SU-DHL-6 (cell line): Measurements from ENCODE around the gene GPR155.

Source experiments
- H2AFZ ChIP-seq: fragments of 200-600 bp; sonication (generic); 2 replicates; pipeline ENCODE4 v1.6.1; 2014; ENCODE audit warnings: low read depth, mild to moderate bottlenecking, moderate library complexity, mixed read lengths, antibody characterized with exemption, low read length; ENCODE audit not compliant: severe bottlenecking
- H3F3A ChIP-seq: fragments of 200-600 bp; shearing (Covaris generic); 2 replicates; pipeline ENCODE4 v1.6.0; 2016; ENCODE audit warnings: antibody characterized with exemption, mild to moderate bottlenecking; ENCODE audit not compliant: insufficient read depth
- H3K27ac ChIP-seq: fragments of 200-600 bp; sonication (generic); 2 replicates; pipeline ENCODE4 v1.5.1; 2016; ENCODE audit warnings: low read depth, mild to moderate bottlenecking, low read length, moderate library complexity, mixed read lengths
- H3K27me3 ChIP-seq: fragments of 200-600 bp; sonication (generic), shearing (Covaris generic); 2 replicates; pipeline ENCODE4 v1.6.0; 2014; ENCODE audit warnings: mild to moderate bottlenecking, low read length
- H3K36me3 ChIP-seq: fragments of 200-600 bp; sonication (generic); 2 replicates; pipeline ENCODE4 v1.6.1; 2014; ENCODE audit warnings: mild to moderate bottlenecking, low read length, mixed read lengths
- H3K4me2 ChIP-seq: fragments of 300-600, 200-600 bp; shearing (Covaris generic), sonication (generic); 2 replicates; pipeline ENCODE4 v1.6.0; 2014; ENCODE audit warnings: low read length, low read depth, mild to moderate bottlenecking; ENCODE audit not compliant: poor library complexity, severe bottlenecking
- H3K4me3 ChIP-seq: fragments of 200-600 bp; sonication (generic); 2 replicates; pipeline ENCODE4 v1.5.1; 2014; ENCODE audit warnings: antibody characterized with exemption, low read length, mild to moderate bottlenecking, mixed read lengths; ENCODE audit not compliant: insufficient read depth, poor library complexity, severe bottlenecking
- H3K79me2 ChIP-seq: fragments of 200-600 bp; sonication (generic); 2 replicates; pipeline ENCODE4 v1.6.1; 2014; ENCODE audit warnings: mild to moderate bottlenecking, low read length, moderate library complexity; ENCODE audit not compliant: insufficient read depth
- H3K9ac ChIP-seq: fragments of 200-600 bp; sonication (generic); 2 replicates; pipeline ENCODE4 v1.7.0; 2014; ENCODE audit warnings: mild to moderate bottlenecking, low read length
- H3K9me2 ChIP-seq: fragments of 200-600 bp; sonication (generic); replicated peaks from 2 replicates; pipeline ENCODE4 v1.6.1; 2014; ENCODE audit warnings: low read length; ENCODE audit not compliant: insufficient read depth
- H3K9me3 ChIP-seq: fragments of 200-600 bp; sonication (generic); 2 replicates; pipeline ENCODE4 v1.6.1; 2014; ENCODE audit warnings: low read length, mixed read lengths; ENCODE audit not compliant: insufficient read depth
- H4K20me1 ChIP-seq: fragments of 200-600 bp; sonication (generic); 2 replicates; pipeline ENCODE4 v1.6.1; 2014; ENCODE audit warnings: low read depth, mild to moderate bottlenecking, antibody characterized with exemption, low read length, moderate library complexity, mixed read lengths
- CTCF ChIP-seq: fragments of 200-600 bp; sonication (generic); IDR thresholded peaks from one replicate; pipeline ENCODE4 v1.5.1; 2017; ENCODE audit warnings: antibody characterized with exemption, mild to moderate bottlenecking, low read length, moderate library complexity; ENCODE audit not compliant: insufficient read depth, poor library complexity, severe bottlenecking
- EZH2phosphoT487 ChIP-seq: fragments of 200-600 bp; sonication (generic), shearing (Covaris generic); conservative IDR thresholded peaks from 2 replicates; pipeline ENCODE4 v1.6.1; 2018; ENCODE audit warnings: mild to moderate bottlenecking, antibody characterized with exemption, low read length, moderate library complexity, mixed read lengths

Gene GPR155

DNA sequence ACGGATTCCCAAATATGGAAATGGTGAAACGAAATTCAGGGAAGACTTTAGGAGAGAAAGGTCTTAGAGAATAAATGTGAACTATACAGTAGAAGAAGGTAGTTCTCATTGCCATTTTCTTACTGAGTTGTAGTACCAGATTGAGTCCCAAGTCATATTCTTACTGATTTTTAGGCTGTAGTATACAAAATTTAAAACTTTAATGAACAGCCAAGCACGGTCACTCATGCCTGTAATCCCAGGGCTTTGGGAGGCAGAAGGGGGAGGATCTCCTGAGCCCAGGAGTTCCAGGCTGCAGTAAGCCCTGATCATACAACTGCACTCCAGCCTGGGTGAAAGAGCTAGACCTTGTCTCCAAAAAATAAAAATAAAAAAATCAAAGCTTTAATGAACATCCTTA, 89.1 kb downstream of the GPR155 start:
- H3K79me2 ChIP-seq = peaks cover 26% of the 10 kb centered on the region
- peaks cover 17% of the 10 kb centered on the region for H3F3A ChIP-seq
- 0 out of 2 replicates have a peak, but pooled peaks cover 2% of the 10 kb centered on the region for H3K36me3 ChIP-seq
- no peak overlapping the region for H3K4me2 ChIP-seq
- no peak overlapping the region for H3K9ac ChIP-seq
- no peak overlapping the region for H2AFZ ChIP-seq
- no peaks in the 10 kb centered on the region for H3K9me3 ChIP-seq
- no peak for TF ChIP-seq EZH2phosphoT487
- TF ChIP-seq CTCF = no peak
- H3K9me2 ChIP-seq = no peaks in the 10 kb centered on the region
- no peak overlapping the region for H3K4me3 ChIP-seq
- no peaks in the 10 kb centered on the region for H3K27me3 ChIP-seq
- no peak overlapping the region for H3K27ac ChIP-seq
- H4K20me1 ChIP-seq = no peaks in the 10 kb centered on the region

DNA sequence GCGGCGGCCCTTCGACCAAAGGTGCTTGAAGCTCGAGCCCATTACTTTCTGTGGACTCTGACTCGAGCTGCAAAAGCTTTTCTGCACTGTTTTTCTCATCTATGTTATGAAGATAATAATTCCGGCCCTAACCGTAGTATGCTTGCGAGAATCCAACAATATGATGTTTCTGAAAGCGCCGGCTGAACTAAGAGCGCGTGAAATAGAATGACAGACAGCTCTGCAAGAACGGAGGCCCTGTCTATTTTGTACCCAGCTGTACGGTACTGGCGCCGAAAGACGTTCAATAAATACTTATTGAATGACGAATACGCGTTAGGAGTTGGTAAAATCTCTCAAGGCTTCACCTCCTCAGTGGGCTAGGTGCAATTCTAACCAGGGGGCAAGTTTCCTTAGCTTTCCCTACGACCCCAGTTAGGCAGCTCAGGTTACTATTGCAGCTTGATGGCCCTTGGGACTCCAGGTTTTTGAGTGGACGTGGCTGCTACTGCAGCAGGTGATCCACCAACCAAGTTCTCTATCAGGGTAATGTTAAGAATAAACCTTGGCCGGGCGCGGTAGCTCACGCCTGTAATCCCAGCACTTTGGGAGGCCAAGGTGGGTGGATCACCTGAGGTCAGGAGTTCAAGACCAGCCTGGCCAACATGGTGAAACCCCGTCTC, 90.7 kb downstream of the GPR155 start:
- H2AFZ ChIP-seq = peak overlapping the region; percentile 86
- H3K79me2 ChIP-seq = peaks cover 41% of the 10 kb centered on the region
- H3K4me2 ChIP-seq = peak overlapping the region; percentile 92
- no peaks in the 10 kb centered on the region for H4K20me1 ChIP-seq
- H3K9me3 ChIP-seq = no peaks in the 10 kb centered on the region
- TF ChIP-seq EZH2phosphoT487 (no peak), CTCF (no peak)
- peaks cover 17% of the 10 kb centered on the region for H3F3A ChIP-seq
- peak overlapping the region; percentile 88 for H3K4me3 ChIP-seq
- H3K36me3 ChIP-seq = 0 out of 2 replicates have a peak, but pooled peaks cover 2% of the 10 kb centered on the region
- H3K27me3 ChIP-seq = no peaks in the 10 kb centered on the region
- no peaks in the 10 kb centered on the region for H3K9me2 ChIP-seq
- peak overlapping the region; percentile 68 for H3K9ac ChIP-seq
- peak overlapping the region; percentile 59 for H3K27ac ChIP-seq

GRCh38 chr2:174395284-174395968, 91.4 kb downstream of the GPR155 start, which contains the start of gene SCRN3:
SCRN3 (plus strand) TSS chr2:174395730; CDS start chr2:174398284, 2,554 bp downstream.
- no peaks in the 10 kb centered on the region for H3K36me3 ChIP-seq
- H3K9me2 ChIP-seq = no peaks in the 10 kb centered on the region
- no peaks in the 10 kb centered on the region for H4K20me1 ChIP-seq
- peaks cover 17% of the 10 kb centered on the region for H3F3A ChIP-seq
- H3K27ac ChIP-seq = peak within 1 kb of the TSS; percentile 59
- H3K79me2 ChIP-seq = peaks cover 43% of the 10 kb centered on the region
- TF ChIP-seq CTCF = no peak
- no peak for TF ChIP-seq EZH2phosphoT487
- peak within 1 kb of the TSS; percentile 88 for H3K4me3 ChIP-seq
- H3K9me3 ChIP-seq = no peaks in the 10 kb centered on the region
- H3K9ac ChIP-seq = peak within 1 kb of the TSS; percentile 68
- H2AFZ ChIP-seq = peak within 1 kb of the TSS; percentile 86
- H3K4me2 ChIP-seq = peak within 1 kb of the TSS; percentile 92
- no peaks in the 10 kb centered on the region for H3K27me3 ChIP-seq
